ENCODE measurements around the gene AP4B1.

The AP4B1 gene

GRCh38 chr1:113929750-113930498, 25.3 kb upstream of the AP4B1 start:
- no peak for DNase-seq

- DNase-seq = peak; percentile 97
Observed at GRCh38 chr1:113928941-113929749, 24.5 kb upstream of the AP4B1 start, which contains the start of gene HIPK1. HIPK1 (plus strand) TSS chr1:113929324.

- DNase-seq = no peak
Observed at GRCh38 chr1:113928187-113928930, 23.8 kb upstream of the AP4B1 start.

GRCh38 chr1:113924473-113924872, 19.9 kb upstream of the AP4B1 start:
- DNase-seq = no peak

GRCh38 chr1:113922957-113923356, 18.4 kb upstream of the AP4B1 start:
- no peak for DNase-seq

- DNase-seq = no peak
Observed at GRCh38 chr1:113918243-113918642, 13.6 kb upstream of the AP4B1 start.

GRCh38 chr1:113917400-113918082, 12.9 kb upstream of the AP4B1 start:
- DNase-seq = no peak

- DNase-seq = no peak
Observed at GRCh38 chr1:113916974-113917373, 12.4 kb upstream of the AP4B1 start.

GRCh38 chr1:113913887-113914664, 9.5 kb upstream of the AP4B1 start:
- no peak for DNase-seq

- no peak for DNase-seq
Observed at GRCh38 chr1:113913312-113913668, 8.7 kb upstream of the AP4B1 start.

GRCh38 chr1:113912594-113913311, 8.2 kb upstream of the AP4B1 start:
- peak; percentile 63 for DNase-seq

GRCh38 chr1:113905435-113905861, 849 bp upstream of the AP4B1 start:
- no peak for DNase-seq

GRCh38 chr1:113904293-113904673, 316 bp downstream of the AP4B1 start:
- no peak for DNase-seq

GRCh38 chr1:113903501-113904292, 902 bp downstream of the AP4B1 start:
- DNase-seq = no peak

- DNase-seq = no peak
Observed at GRCh38 chr1:113901191-113901590, 3.4 kb downstream of the AP4B1 start.

- no peak for DNase-seq
Observed at GRCh38 chr1:113899111-113899510, 5.5 kb downstream of the AP4B1 start.

GRCh38 chr1:113898241-113898814, 6.3 kb downstream of the AP4B1 start:
- DNase-seq = no peak

- DNase-seq = no peak
Observed at GRCh38 chr1:113895961-113896360, 8.6 kb downstream of the AP4B1 start.

GRCh38 chr1:113895098-113895497, 9.5 kb downstream of the AP4B1 start:
- DNase-seq = no peak

GRCh38 chr1:113893267-113893666, 11.3 kb downstream of the AP4B1 start:
- no peak for DNase-seq

All from right forelimb (tissue), 1 donor.